CD14-positive monocyte (primary cell): ENCODE measurements around the gene MAST4. TPM values are rescaled to one million over a fixed set of nuclear protein-coding genes. Genes with fewer than 3 reads are reported as not detected.
"Not testable (repeated sequence)": the region's sequence is repeated elsewhere in the genome, so short reads cannot be mapped to it uniquely, and the experiment has no call there.

Experiments used
- DNase-seq, 3 donors: peaks; one replicate each; pipeline ENCODE4 v3.0.0-alpha.2; 2011 to 2022
- H2AFZ ChIP-seq: 2 replicates; pipeline ENCODE4 v1.6.0; 2012; ENCODE audit warnings: mild to moderate bottlenecking, low read depth, low read length, inconsistent platforms; ENCODE audit not compliant: insufficient read depth, poor library complexity, severe bottlenecking
- H3K27ac ChIP-seq, 2 donors: 1 replicate in 1 of 2; 2 replicates in 1 of 2; pipeline ENCODE4 v1.5.1; 2012 to 2013; ENCODE audit warnings: low read length in 2 of 2, control low read depth in 1 of 2, inconsistent platforms in 1 of 2, low read depth in 1 of 2, mild to moderate bottlenecking in 1 of 2
- H3K27me3 ChIP-seq, 2 donors: one replicate each; pipeline versions ENCODE4 v1.6.0 to v1.6.1; 2011 to 2013; ENCODE audit warnings: low read length in 2 of 2; ENCODE audit not compliant: control insufficient read depth in 2 of 2, insufficient read depth in 2 of 2
- H3K36me3 ChIP-seq, 2 donors: replicated peaks in 1 of 2; 1 replicate in 1 of 2; 2 replicates in 1 of 2; pipeline versions ENCODE4 v1.5.1 to v1.6.1; 2012 to 2013; ENCODE audit warnings: low read length in 2 of 2, control low read depth in 1 of 2, inconsistent platforms in 1 of 2, mild to moderate bottlenecking in 1 of 2; ENCODE audit not compliant: insufficient read depth in 2 of 2, control insufficient read depth in 1 of 2
- H3K4me1 ChIP-seq, 2 donors: 1 replicate in 1 of 2; 2 replicates in 1 of 2; pipeline versions ENCODE4 v1.5.1 to v1.6.1; 2012 to 2013; ENCODE audit warnings: low read length in 2 of 2, control low read depth in 1 of 2, inconsistent platforms in 1 of 2, mild to moderate bottlenecking in 1 of 2, moderate library complexity in 1 of 2; ENCODE audit not compliant: insufficient read depth in 2 of 2, control insufficient read depth in 1 of 2
- H3K4me2 ChIP-seq: replicated peaks from 2 replicates; pipeline ENCODE3; 2012; ENCODE audit warnings: low read length, moderate library complexity, mild to moderate bottlenecking; ENCODE audit not compliant: poor library complexity, severe bottlenecking; ENCODE audit errors: extremely low read depth
- H3K4me3 ChIP-seq, 3 experiments: fragments of 200-600 bp in 1 of 3; sonication (generic) in 1 of 3; replicated peaks in 1 of 3; 1 replicate in 2 of 3; 2 replicates in 1 of 3; pipeline ENCODE4 v1.5.1; 2011 to 2013; ENCODE audit warnings: low read length in 3 of 3, mild to moderate bottlenecking in 3 of 3, control low read depth in 2 of 3, low read depth in 2 of 3, inconsistent platforms in 1 of 3, moderate library complexity in 1 of 3
- H3K79me2 ChIP-seq: 2 replicates; pipeline ENCODE4 v1.6.0; 2012; ENCODE audit warnings: mild to moderate bottlenecking, control low read depth, inconsistent platforms, low read length, moderate library complexity; ENCODE audit not compliant: insufficient read depth
- H3K9ac ChIP-seq: 2 replicates; pipeline ENCODE4 v1.6.0; 2017; ENCODE audit warnings: low read length, mild to moderate bottlenecking; ENCODE audit not compliant: insufficient read depth, poor library complexity, severe bottlenecking
- H3K9me3 ChIP-seq, 2 donors: replicated peaks in 1 of 2; 1 replicate in 1 of 2; 2 replicates in 1 of 2; pipeline versions ENCODE4 v1.5.1 to v1.6.1; 2012 to 2013; ENCODE audit warnings: low read length in 2 of 2, control low read depth in 1 of 2; ENCODE audit not compliant: control insufficient read depth in 1 of 2, insufficient read depth in 1 of 2
- H4K20me1 ChIP-seq: 2 replicates; pipeline ENCODE4 v1.6.0; 2012; ENCODE audit warnings: mild to moderate bottlenecking, low read length, control low read depth, moderate library complexity; ENCODE audit not compliant: insufficient read depth
- H3K27ac Mint-ChIP-seq, 7 donors: one replicate each; pipeline ENCODE4 v1.8.0; 2020; ENCODE audit warnings: mild to moderate bottlenecking in 7 of 7, mixed read lengths in 7 of 7, moderate library complexity in 6 of 7, inconsistent platforms in 2 of 7
- H3K27me3 Mint-ChIP-seq, 3 donors: one replicate each; pipeline ENCODE4 v1.8.0; 2021 to 2022; ENCODE audit warnings: low read depth in 3 of 3, mild to moderate bottlenecking in 3 of 3, mixed read lengths in 3 of 3, moderate library complexity in 3 of 3, inconsistent platforms in 1 of 3
- H3K36me3 Mint-ChIP-seq, 2 donors: one replicate each; pipeline ENCODE4 v1.8.0; 2020; ENCODE audit warnings: mixed read lengths in 2 of 2, inconsistent platforms in 1 of 2, mild to moderate bottlenecking in 1 of 2
- H3K4me1 Mint-ChIP-seq: one replicate; pipeline ENCODE4 v1.8.0; 2020; ENCODE audit warnings: mild to moderate bottlenecking, mixed read lengths
- H3K4me3 Mint-ChIP-seq, 2 donors: one replicate each; pipeline ENCODE4 v1.8.0; 2020; ENCODE audit warnings: mild to moderate bottlenecking in 2 of 2, mixed read lengths in 2 of 2, moderate library complexity in 1 of 2
- H3K9me3 Mint-ChIP-seq, 7 donors: one replicate each; pipeline ENCODE4 v1.8.0; 2020 to 2022; ENCODE audit warnings: mixed read lengths in 7 of 7, mild to moderate bottlenecking in 6 of 7, moderate library complexity in 6 of 7, inconsistent platforms in 2 of 7
- WGBS: methylation state at CpG from one replicate; pipeline ENCODE4 v1.1.5; 2013; ENCODE audit warnings: missing lambda C conversion rate; ENCODE audit not compliant: insufficient coverage; 5-methylcytosine and 5-hydroxymethylcytosine counted together
- intact Hi-C, 2 donors: fragments of 100-400 bp; cut with micrococcal nuclease; formaldehyde crosslinking; loops; one replicate each; pipeline versions ENCODE4 v1.15.0 to v1.15.1; 2023
- polyA plus RNA-seq, 3 donors: library from polyadenylated mRNA; depleted of rRNA in 1 of 3; unstranded in 2 of 3; stranded (reverse) in 1 of 3; fragments of 300-500 nt in 2 of 3; fragments of >200 nt in 1 of 3; fragmentation: Illumina TruSeq in 2 of 3; gene quantifications; 1 replicate in 2 of 3; 2 replicates in 1 of 3; pipeline ENCODE4 v1.2.3, GENCODE V29; 2012 to 2021
- TF ChIP-seq, protein P1 (sequence below): fragments of 200-600 bp; IDR thresholded peaks from one replicate; pipeline ENCODE4 v1.8.0; 2022; ENCODE audit warnings: antibody characterized with exemption, mild to moderate bottlenecking

The MAST4 gene
- polyA plus RNA-seq, 3 donors: 0.03 to 0.24 TPM; not detected in 1

DNA sequence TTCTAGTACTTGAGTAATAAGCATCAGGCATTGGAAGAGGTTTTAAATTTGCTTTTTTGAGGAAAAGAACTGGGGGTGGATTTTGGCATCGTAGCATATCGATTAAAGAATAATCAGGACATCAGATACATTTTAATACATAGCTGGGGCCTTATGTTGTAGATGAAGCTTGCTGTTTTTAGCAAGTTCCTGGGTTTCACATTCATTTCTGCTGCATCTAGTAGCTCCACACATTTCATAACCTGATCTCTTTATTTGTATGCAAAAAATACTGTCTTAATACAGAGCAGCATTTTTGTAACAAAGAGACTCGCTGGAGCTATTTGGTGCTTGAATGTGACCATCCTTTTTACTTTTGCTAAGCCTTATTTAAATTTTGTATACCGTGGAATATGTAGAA, 571.9 kb downstream of the MAST4 start:
- Mint-ChIP-seq H3K27me3 (peaks cover 0 to 3% (median 0%) of the 10 kb centered on the region in 3 donors), H3K4me1 (peaks cover 27% of the 10 kb centered on the region), H3K27ac (peak overlapping the region in 1 of 7 donors; percentile 9), H3K4me3 (no peak overlapping the region), H3K9me3 (peaks cover 0 to 2% (median 0%) of the 10 kb centered on the region in 7 donors), H3K36me3 (peaks cover 2 to 12% of the 10 kb centered on the region in 2 donors)
- no peaks in the 10 kb centered on the region for H4K20me1 ChIP-seq
- no CpG with 5 or more reads among the region's 4 CpGs for WGBS
- TF ChIP-seq, protein P1, sequence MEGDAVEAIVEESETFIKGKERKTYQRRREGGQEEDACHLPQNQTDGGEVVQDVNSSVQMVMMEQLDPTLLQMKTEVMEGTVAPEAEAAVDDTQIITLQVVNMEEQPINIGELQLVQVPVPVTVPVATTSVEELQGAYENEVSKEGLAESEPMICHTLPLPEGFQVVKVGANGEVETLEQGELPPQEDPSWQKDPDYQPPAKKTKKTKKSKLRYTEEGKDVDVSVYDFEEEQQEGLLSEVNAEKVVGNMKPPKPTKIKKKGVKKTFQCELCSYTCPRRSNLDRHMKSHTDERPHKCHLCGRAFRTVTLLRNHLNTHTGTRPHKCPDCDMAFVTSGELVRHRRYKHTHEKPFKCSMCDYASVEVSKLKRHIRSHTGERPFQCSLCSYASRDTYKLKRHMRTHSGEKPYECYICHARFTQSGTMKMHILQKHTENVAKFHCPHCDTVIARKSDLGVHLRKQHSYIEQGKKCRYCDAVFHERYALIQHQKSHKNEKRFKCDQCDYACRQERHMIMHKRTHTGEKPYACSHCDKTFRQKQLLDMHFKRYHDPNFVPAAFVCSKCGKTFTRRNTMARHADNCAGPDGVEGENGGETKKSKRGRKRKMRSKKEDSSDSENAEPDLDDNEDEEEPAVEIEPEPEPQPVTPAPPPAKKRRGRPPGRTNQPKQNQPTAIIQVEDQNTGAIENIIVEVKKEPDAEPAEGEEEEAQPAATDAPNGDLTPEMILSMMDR: no peak
- intact Hi-C loops: loop anchor here in 1 of 2 donors (5.0 kb wide), 1 partner anchor 39 kb away; no protein-coding TSS in a partner anchor
- H3K4me3 ChIP-seq: no peak overlapping the region
- peaks cover 6% of the 10 kb centered on the region for H3K79me2 ChIP-seq
- no peak overlapping the region for H3K9ac ChIP-seq
- H3K9me3 ChIP-seq: no peaks in the 10 kb centered on the region
- no peak for DNase-seq
- no peaks in the 10 kb centered on the region for H3K27me3 ChIP-seq
- no peak overlapping the region for H2AFZ ChIP-seq
- no peak overlapping the region for H3K4me2 ChIP-seq
- H3K4me1 ChIP-seq: peaks cover 35 to 52% of the 10 kb centered on the region in 2 donors
- H3K27ac ChIP-seq: no peak overlapping the region
- no peaks in the 10 kb centered on the region for H3K36me3 ChIP-seq

DNA sequence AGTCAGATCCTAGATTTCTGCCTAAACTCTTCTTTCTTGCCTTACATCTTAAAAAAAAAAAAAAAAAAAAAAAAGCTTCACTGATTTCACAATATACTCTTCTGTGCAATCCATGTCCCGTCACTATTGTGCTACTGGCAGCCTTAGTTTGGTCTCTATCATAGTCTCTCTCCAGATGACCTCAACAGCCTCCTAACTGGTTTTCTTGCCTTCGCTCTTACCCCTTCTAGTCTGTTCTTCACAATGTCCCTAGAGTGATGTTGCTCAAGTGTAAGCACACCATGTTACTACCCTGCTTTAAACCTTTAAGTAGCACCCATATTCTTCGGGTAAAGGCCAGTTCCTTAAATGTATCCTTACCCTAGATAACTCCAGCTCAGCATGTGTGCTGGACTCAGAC, 574.6 kb downstream of the MAST4 start:
- H3K9me3 Mint-ChIP-seq: peaks cover 0 to 6% (median 3%) of the 10 kb centered on the region in 7 donors
- peak; percentile 36 to 49 (median 38) for DNase-seq
- peak overlapping the region; percentile 29 to 53 for H3K27ac ChIP-seq
- TF ChIP-seq, protein P1: no peak
- no peaks in the 10 kb centered on the region for H3K27me3 ChIP-seq
- H3K4me3 Mint-ChIP-seq: no peak overlapping the region
- H3K27me3 Mint-ChIP-seq: no peaks in the 10 kb centered on the region
- WGBS: 64% methylated on average over 2 of the region's 3 CpGs
- H3K4me1 Mint-ChIP-seq: peaks cover 19% of the 10 kb centered on the region
- H3K9me3 ChIP-seq: peaks cover 0 to 4% of the 10 kb centered on the region in 2 donors
- peak overlapping the region; percentile 6 for H3K4me2 ChIP-seq
- peaks cover 29 to 43% of the 10 kb centered on the region in 2 donors for H3K4me1 ChIP-seq
- H2AFZ ChIP-seq: peak overlapping the region; percentile 33
- H4K20me1 ChIP-seq: no peaks in the 10 kb centered on the region
- H3K4me3 ChIP-seq: no peak overlapping the region
- intact Hi-C loops: no loop called here
- peaks cover 2% of the 10 kb centered on the region for H3K79me2 ChIP-seq
- H3K36me3 Mint-ChIP-seq: peaks cover 2 to 4% of the 10 kb centered on the region in 2 donors
- H3K27ac Mint-ChIP-seq: no peak overlapping the region
- H3K36me3 ChIP-seq: no peaks in the 10 kb centered on the region
- no peak overlapping the region for H3K9ac ChIP-seq

DNA sequence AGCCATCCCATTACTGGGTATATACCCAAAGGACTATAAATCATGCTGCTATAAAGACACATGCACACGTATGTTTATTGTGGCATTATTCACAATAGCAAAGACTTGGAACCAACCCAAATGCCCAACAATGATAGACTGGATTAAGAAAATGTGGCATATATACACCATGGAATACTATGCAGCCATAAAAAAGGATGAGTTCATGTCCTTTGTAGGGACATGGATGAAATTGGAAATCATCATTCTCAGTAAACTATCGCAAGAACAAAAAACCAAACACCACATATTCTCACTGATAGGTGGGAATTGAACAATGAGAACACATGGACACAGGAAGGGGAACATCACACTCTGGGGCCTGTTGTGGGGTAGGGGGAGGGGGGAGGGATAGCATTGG, 577.2 kb downstream of the MAST4 start:
- H4K20me1 ChIP-seq, H3K27me3 ChIP-seq, H3K27ac Mint-ChIP-seq, H3K4me2 ChIP-seq, H3K27ac ChIP-seq, H3K4me3 ChIP-seq, H3K79me2 ChIP-seq, H3K36me3 ChIP-seq, intact Hi-C loops, H3K27me3 Mint-ChIP-seq, H3K4me3 Mint-ChIP-seq, H3K4me1 Mint-ChIP-seq, H2AFZ ChIP-seq, H3K9ac ChIP-seq, DNase-seq: not testable (repeated sequence)
- peaks cover 7 to 25% of the 10 kb centered on the region in 2 donors for H3K36me3 Mint-ChIP-seq
- no CpG with 5 or more reads among the region's 2 CpGs for WGBS
- H3K9me3 Mint-ChIP-seq: peaks cover 14 to 31% (median 21%) of the 10 kb centered on the region in 7 donors
- peaks cover 19 to 22% of the 10 kb centered on the region in 2 donors for H3K9me3 ChIP-seq
- peaks cover 24 to 25% of the 10 kb centered on the region in 2 donors for H3K4me1 ChIP-seq
